ENCODE measurements around the gene ST8SIA6. TPM values are rescaled to one million over a fixed set of nuclear protein-coding genes. Genes with fewer than 3 reads are reported as not detected.

ST8SIA6 gene
- polyA plus RNA-seq, 2 donors, result 0.13 to 0.61 TPM

DNA sequence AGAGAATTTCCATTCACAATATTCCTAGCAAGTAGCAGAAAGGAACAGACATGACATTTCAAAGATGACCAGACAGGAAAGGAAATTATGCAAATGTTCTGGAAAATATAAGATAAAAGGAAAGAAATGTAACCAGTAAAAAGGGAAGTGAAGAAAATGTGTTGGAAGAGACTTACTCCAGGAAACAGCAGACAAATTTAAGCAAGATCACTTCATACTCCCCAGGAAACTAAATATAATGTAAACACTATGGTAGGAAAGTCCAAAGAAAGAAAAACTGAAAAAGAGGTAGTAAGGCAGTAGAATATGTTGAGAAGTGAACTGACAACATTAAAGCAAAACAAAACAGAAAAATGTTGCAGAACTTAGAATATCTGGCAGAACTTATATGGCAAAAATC lies 6.4 kb upstream of the ST8SIA6 start:
- Histone ChIP-seq H3K27me3 (ENCODE audit: control insufficient read depth in 1 of 2, insufficient read depth in 2 of 2, low read length in 2 of 2) (peaks cover 0 to under 1% of the 10 kb centered on the region in 2 donors), H3K36me3 (ENCODE audit: control insufficient read depth in 2 of 2, insufficient read depth in 2 of 2, low read length in 1 of 2) (no peaks in the 10 kb centered on the region), H3K27ac (ENCODE audit: low read depth in 2 of 2, low read length in 1 of 2) (no peak overlapping the region), H3K4me3 (ENCODE audit: low read depth in 1 of 2, low read length in 2 of 2) (no peak overlapping the region), H3K9me3 (ENCODE audit: control insufficient read depth in 2 of 2, insufficient read depth in 1 of 2, low read depth in 1 of 2, low read length in 1 of 2) (no peaks in the 10 kb centered on the region), H3K4me1 (ENCODE audit: control insufficient read depth in 2 of 2, insufficient read depth in 2 of 2, low read length in 1 of 2) (no peaks in the 10 kb centered on the region)

- H3K9me3 ChIP-seq (ENCODE audit: control insufficient read depth in 2 of 2, insufficient read depth in 1 of 2, low read depth in 1 of 2, low read length in 1 of 2), result peaks cover 0 to 2% of the 10 kb centered on the region in 2 donors
- 94 to 98% methylated on average over 2 of the region's 2 CpGs for WGBS, 2 donors
- H3K27ac ChIP-seq (ENCODE audit: low read depth in 2 of 2, low read length in 1 of 2), result no peak overlapping the region
- no peaks in the 10 kb centered on the region for H3K36me3 ChIP-seq (ENCODE audit: control insufficient read depth in 2 of 2, insufficient read depth in 2 of 2, low read length in 1 of 2)
- H3K27me3 ChIP-seq (ENCODE audit: control insufficient read depth in 1 of 2, insufficient read depth in 2 of 2, low read length in 2 of 2), result peaks cover under 1 to 5% of the 10 kb centered on the region in 2 donors
- peaks cover 6% of the 10 kb centered on the region in 2 donors for H3K4me1 ChIP-seq (ENCODE audit: control insufficient read depth in 2 of 2, insufficient read depth in 2 of 2, low read length in 1 of 2)
- no peak overlapping the region for H3K4me3 ChIP-seq (ENCODE audit: low read depth in 1 of 2, low read length in 2 of 2)
These were observed 2.7 kb upstream of the ST8SIA6 start for GRCh38 chr10:17457083-17457482.

DNA sequence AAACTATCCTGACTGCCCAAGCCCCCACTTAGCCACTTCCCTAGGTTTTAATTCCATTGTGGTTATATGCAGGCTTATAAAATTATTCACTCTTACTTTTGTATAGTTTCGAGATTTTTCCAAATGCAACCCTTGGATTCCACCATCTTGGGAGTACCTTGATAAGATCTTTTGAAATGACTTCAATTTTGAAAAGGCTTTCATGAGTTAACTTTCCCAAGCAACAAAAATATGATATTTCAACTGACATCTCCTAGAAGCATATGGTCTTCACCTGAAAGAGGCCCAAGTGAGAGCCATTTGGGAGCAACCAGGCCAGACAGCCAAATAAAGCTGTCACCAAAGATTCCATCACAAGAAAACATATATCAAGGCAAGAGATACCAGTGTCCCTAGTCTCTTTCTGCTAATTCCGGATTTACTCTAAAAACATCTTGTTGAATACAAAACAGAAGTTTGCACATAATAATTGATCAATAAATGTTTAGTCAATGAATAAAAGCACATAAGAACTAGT lies 1.7 kb upstream of the ST8SIA6 start:
- Histone ChIP-seq H3K36me3 (ENCODE audit: control insufficient read depth in 2 of 2, insufficient read depth in 2 of 2, low read length in 1 of 2) (no peaks in the 10 kb centered on the region), H3K27ac (ENCODE audit: low read depth in 2 of 2, low read length in 1 of 2) (no peak overlapping the region), H3K4me1 (ENCODE audit: control insufficient read depth in 2 of 2, insufficient read depth in 2 of 2, low read length in 1 of 2) (peaks cover 6% of the 10 kb centered on the region in 2 donors), H3K27me3 (ENCODE audit: control insufficient read depth in 1 of 2, insufficient read depth in 2 of 2, low read length in 2 of 2) (peaks cover 3 to 8% of the 10 kb centered on the region in 2 donors), H3K9me3 (ENCODE audit: control insufficient read depth in 2 of 2, insufficient read depth in 1 of 2, low read depth in 1 of 2, low read length in 1 of 2) (peaks cover 0 to 2% of the 10 kb centered on the region in 2 donors), H3K4me3 (ENCODE audit: low read depth in 1 of 2, low read length in 2 of 2) (no peak overlapping the region)
- WGBS, 2 donors, result 94 to 95% methylated on average over 2 of the region's 2 CpGs

GRCh38 chr10:17455015-17455520 lies 673 bp upstream of the ST8SIA6 start:
- Histone ChIP-seq H3K27me3 (ENCODE audit: control insufficient read depth in 1 of 2, insufficient read depth in 2 of 2, low read length in 2 of 2) (peaks cover 3 to 8% of the 10 kb centered on the region in 2 donors), H3K27ac (ENCODE audit: low read depth in 2 of 2, low read length in 1 of 2) (no peak overlapping the region), H3K36me3 (ENCODE audit: control insufficient read depth in 2 of 2, insufficient read depth in 2 of 2, low read length in 1 of 2) (no peaks in the 10 kb centered on the region), H3K4me3 (ENCODE audit: low read depth in 1 of 2, low read length in 2 of 2) (peak overlapping the region in 1 of 2 donors; percentile 59), H3K4me1 (ENCODE audit: control insufficient read depth in 2 of 2, insufficient read depth in 2 of 2, low read length in 1 of 2) (peaks cover 6% of the 10 kb centered on the region in 2 donors), H3K9me3 (ENCODE audit: control insufficient read depth in 2 of 2, insufficient read depth in 1 of 2, low read depth in 1 of 2, low read length in 1 of 2) (peaks cover 0 to 6% of the 10 kb centered on the region in 2 donors)
- WGBS, 2 donors, result 93% methylated on average over 2 of the region's 2 CpGs

DNA sequence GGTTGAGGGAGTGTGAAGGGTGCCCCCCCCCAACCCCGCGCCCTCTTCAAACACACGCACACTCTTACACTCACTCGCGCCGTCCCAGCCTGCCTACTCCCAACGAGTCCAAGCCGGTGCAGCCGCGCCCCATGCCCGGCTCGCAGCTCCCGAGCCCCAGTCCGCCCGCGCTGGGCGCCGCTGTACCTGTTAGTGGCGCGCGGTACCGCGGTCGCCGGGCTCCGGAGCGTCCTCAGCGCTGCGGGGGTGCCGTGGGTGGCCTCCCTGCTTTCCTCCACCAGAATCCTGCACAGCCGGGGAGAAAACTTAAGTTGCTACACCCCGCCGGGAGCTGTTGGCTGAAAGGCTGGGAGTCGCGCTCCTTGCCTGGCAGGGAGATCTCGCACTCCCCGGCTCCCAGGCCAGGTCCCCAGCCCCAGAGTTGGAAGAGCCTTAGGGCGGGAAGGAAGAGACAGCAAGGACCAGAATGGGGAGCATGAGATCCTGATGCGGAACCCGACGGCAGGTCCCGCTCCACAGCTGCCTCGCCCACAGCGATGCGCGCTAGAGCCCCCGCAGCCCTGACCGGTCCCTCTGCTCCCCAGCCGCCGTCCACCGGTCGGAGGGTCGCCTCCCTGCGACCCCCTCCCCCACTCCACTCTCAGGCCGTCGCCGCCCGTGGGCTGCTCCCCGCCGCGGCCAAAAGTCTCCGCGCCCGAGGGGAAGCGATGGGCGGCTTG lies 863 bp downstream of the ST8SIA6 start:
- Histone ChIP-seq H3K4me3 (ENCODE audit: low read depth in 1 of 2, low read length in 2 of 2) (peak overlapping the region; percentile 54 to 59), H3K27me3 (ENCODE audit: control insufficient read depth in 1 of 2, insufficient read depth in 2 of 2, low read length in 2 of 2) (peaks cover 3 to 8% of the 10 kb centered on the region in 2 donors), H3K36me3 (ENCODE audit: control insufficient read depth in 2 of 2, insufficient read depth in 2 of 2, low read length in 1 of 2) (no peaks in the 10 kb centered on the region), H3K4me1 (ENCODE audit: control insufficient read depth in 2 of 2, insufficient read depth in 2 of 2, low read length in 1 of 2) (peaks cover 6% of the 10 kb centered on the region in 2 donors), H3K27ac (ENCODE audit: low read depth in 2 of 2, low read length in 1 of 2) (no peak overlapping the region), H3K9me3 (ENCODE audit: control insufficient read depth in 2 of 2, insufficient read depth in 1 of 2, low read depth in 1 of 2, low read length in 1 of 2) (peaks cover 0 to 8% of the 10 kb centered on the region in 2 donors)
- WGBS, 2 donors, result 1 to 2% methylated on average over 66 of the region's 66 CpGs

DNA sequence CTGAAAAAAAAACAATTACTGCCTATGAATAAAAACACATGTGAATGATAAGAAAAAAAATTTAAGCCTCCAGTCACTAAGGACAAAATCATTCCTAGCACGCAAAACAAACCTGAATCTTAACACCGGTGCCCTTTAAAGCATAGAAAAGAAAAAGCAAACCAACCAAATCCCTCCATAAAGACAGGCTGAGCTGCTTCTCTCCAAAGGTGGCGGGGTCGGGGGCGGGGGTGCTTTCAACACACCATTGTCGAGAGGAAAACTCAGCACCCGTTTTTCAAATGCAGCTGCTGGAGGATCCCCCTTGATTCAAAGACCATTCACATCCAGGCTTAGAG lies 1.4 kb downstream of the ST8SIA6 start:
- H3K4me3 ChIP-seq (ENCODE audit: low read depth in 1 of 2, low read length in 2 of 2), result peak overlapping the region; percentile 54 to 59
- peaks cover 3 to 8% of the 10 kb centered on the region in 2 donors for H3K27me3 ChIP-seq (ENCODE audit: control insufficient read depth in 1 of 2, insufficient read depth in 2 of 2, low read length in 2 of 2)
- 16 to 18% methylated on average over 7 of the region's 7 CpGs for WGBS, 2 donors
- H3K27ac ChIP-seq (ENCODE audit: low read depth in 2 of 2, low read length in 1 of 2), result no peak overlapping the region
- H3K4me1 ChIP-seq (ENCODE audit: control insufficient read depth in 2 of 2, insufficient read depth in 2 of 2, low read length in 1 of 2), result peaks cover 6% of the 10 kb centered on the region in 2 donors
- no peaks in the 10 kb centered on the region for H3K36me3 ChIP-seq (ENCODE audit: control insufficient read depth in 2 of 2, insufficient read depth in 2 of 2, low read length in 1 of 2)
- peaks cover 0 to 10% of the 10 kb centered on the region in 2 donors for H3K9me3 ChIP-seq (ENCODE audit: control insufficient read depth in 2 of 2, insufficient read depth in 1 of 2, low read depth in 1 of 2, low read length in 1 of 2)

DNA sequence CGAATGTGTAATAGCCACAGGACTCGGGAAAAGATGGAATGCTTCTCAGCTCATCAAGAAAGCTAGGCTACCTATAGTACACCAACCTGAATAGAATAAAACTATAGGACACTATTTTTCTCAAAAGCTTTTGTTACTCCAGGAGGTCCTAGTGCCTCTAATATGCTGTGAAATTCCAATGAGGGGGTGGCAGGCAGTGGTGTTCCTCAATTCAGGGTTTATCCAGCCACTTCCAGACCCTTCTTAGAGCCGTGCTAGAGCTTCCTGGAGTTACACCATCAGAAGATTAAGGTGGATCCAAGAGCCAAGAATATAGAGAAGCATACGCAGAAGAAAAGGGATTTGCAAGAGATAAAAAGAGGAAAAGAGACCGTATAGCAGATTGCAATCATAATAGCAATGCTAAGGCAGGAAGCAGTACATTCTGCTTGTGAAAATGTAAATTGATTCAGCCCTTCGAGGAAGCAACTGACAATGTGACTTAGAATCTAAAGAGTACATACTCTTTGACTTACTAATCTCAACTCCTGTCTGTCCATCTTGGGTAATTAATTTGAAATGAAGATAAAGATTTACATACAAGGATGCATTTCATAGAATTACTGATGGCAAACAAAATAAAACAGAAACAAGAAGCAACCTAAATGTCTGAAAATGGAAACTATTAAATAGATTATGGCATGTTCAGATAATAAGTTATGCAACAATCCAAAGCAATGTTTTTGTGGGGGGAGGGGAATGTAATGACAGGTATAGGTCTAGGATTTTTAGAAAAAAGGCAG lies 2.1 kb downstream of the ST8SIA6 start:
- peaks cover 3 to 8% of the 10 kb centered on the region in 2 donors for H3K27me3 ChIP-seq (ENCODE audit: control insufficient read depth in 1 of 2, insufficient read depth in 2 of 2, low read length in 2 of 2)
- H3K9me3 ChIP-seq (ENCODE audit: control insufficient read depth in 2 of 2, insufficient read depth in 1 of 2, low read depth in 1 of 2, low read length in 1 of 2), result peaks cover 0 to 12% of the 10 kb centered on the region in 2 donors
- no peak overlapping the region for H3K4me3 ChIP-seq (ENCODE audit: low read depth in 1 of 2, low read length in 2 of 2)
- H3K4me1 ChIP-seq (ENCODE audit: control insufficient read depth in 2 of 2, insufficient read depth in 2 of 2, low read length in 1 of 2), result peaks cover 6% of the 10 kb centered on the region in 2 donors
- H3K36me3 ChIP-seq (ENCODE audit: control insufficient read depth in 2 of 2, insufficient read depth in 2 of 2, low read length in 1 of 2), result no peaks in the 10 kb centered on the region
- H3K27ac ChIP-seq (ENCODE audit: low read depth in 2 of 2, low read length in 1 of 2), result no peak overlapping the region
- WGBS, 2 donors, result 60 to 62% methylated on average over 6 of the region's 6 CpGs

- 95 to 96% methylated on average over 4 of the region's 4 CpGs for WGBS, 2 donors
- Histone ChIP-seq H3K27me3 (ENCODE audit: control insufficient read depth in 1 of 2, insufficient read depth in 2 of 2, low read length in 2 of 2) (peaks cover 3 to 4% of the 10 kb centered on the region in 2 donors), H3K36me3 (ENCODE audit: control insufficient read depth in 2 of 2, insufficient read depth in 2 of 2, low read length in 1 of 2) (no peaks in the 10 kb centered on the region), H3K9me3 (ENCODE audit: control insufficient read depth in 2 of 2, insufficient read depth in 1 of 2, low read depth in 1 of 2, low read length in 1 of 2) (peaks cover 0 to 11% of the 10 kb centered on the region in 2 donors), H3K4me1 (ENCODE audit: control insufficient read depth in 2 of 2, insufficient read depth in 2 of 2, low read length in 1 of 2) (peaks cover 6 to 11% of the 10 kb centered on the region in 2 donors), H3K4me3 (ENCODE audit: low read depth in 1 of 2, low read length in 2 of 2) (no peak overlapping the region), H3K27ac (ENCODE audit: low read depth in 2 of 2, low read length in 1 of 2) (no peak overlapping the region)
These were observed 4.4 kb downstream of the ST8SIA6 start for GRCh38 chr10:17450024-17450423.

DNA sequence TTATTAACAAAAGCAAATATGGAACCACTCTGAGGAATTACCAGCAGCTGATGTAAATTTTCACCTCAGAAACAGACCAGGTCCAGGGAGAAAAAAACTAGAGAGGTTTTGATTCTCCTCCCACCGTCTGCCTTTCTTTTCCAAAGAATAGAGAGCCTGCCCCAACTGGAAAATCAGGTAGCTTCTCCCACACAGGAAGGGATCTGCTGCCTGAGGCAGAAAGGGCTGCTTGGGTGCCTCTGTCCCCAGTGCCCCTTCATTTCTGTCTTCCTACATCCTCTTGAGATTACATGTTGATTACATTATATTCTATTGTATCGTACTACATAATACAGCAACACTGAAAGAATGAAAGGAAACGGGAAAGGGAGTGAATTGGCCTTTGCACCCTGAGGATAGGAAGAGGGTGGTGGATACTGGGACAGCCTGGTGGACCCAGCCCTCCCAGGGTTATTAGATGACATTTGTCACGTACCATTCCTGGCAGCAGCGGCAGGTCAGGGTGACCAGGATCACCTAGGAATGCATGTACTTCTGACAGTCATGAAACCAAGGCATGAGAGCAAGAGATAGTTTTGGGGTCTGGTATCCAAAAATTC lies 8.9 kb downstream of the ST8SIA6 start:
- 38 to 42% methylated on average over 5 of the region's 5 CpGs for WGBS, 2 donors
- Histone ChIP-seq H3K27ac (ENCODE audit: low read depth in 2 of 2, low read length in 1 of 2) (no peak overlapping the region), H3K27me3 (ENCODE audit: control insufficient read depth in 1 of 2, insufficient read depth in 2 of 2, low read length in 2 of 2) (peaks cover 0 to 2% of the 10 kb centered on the region in 2 donors)

More for the DNA sequence above, 8.9 kb downstream of the ST8SIA6 start:
- H3K9me3 ChIP-seq (ENCODE audit: control insufficient read depth in 2 of 2, insufficient read depth in 1 of 2, low read depth in 1 of 2, low read length in 1 of 2), result peaks cover 0 to 11% of the 10 kb centered on the region in 2 donors
- H3K4me1 ChIP-seq (ENCODE audit: control insufficient read depth in 2 of 2, insufficient read depth in 2 of 2, low read length in 1 of 2), result peaks cover 0 to 8% of the 10 kb centered on the region in 2 donors
- H3K4me3 ChIP-seq (ENCODE audit: low read depth in 1 of 2, low read length in 2 of 2), result no peak overlapping the region
- no peaks in the 10 kb centered on the region for H3K36me3 ChIP-seq (ENCODE audit: control insufficient read depth in 2 of 2, insufficient read depth in 2 of 2, low read length in 1 of 2)
